Mesendoderm (in vitro differentiated cells): ENCODE data around the gene RRP12.

Experiments
- DNase-seq: peaks from one replicate; pipeline ENCODE4 v3.0.0; 2013
- H2AK5ac ChIP-seq: 2 replicates; pipeline ENCODE4 v1.6.1; 2013; ENCODE audit warnings: low read length, inconsistent platforms
- H2BK120ac ChIP-seq: 2 replicates; pipeline ENCODE4 v1.6.1; 2013; ENCODE audit warnings: low read depth, mild to moderate bottlenecking, low read length, moderate library complexity, mixed read lengths
- H2BK15ac ChIP-seq: replicated peaks from 2 replicates; pipeline ENCODE4 v1.6.1; 2013; ENCODE audit warnings: low read depth, mild to moderate bottlenecking, moderate library complexity
- H2BK5ac ChIP-seq: 2 replicates; pipeline ENCODE4 v1.6.1; 2013; ENCODE audit warnings: low read length, inconsistent platforms
- H3K18ac ChIP-seq: 2 replicates; pipeline ENCODE4 v1.6.1; 2013; ENCODE audit warnings: mild to moderate bottlenecking, low read length, mixed read lengths
- H3K23ac ChIP-seq: one replicate; pipeline ENCODE4 v1.6.1; 2013; ENCODE audit warnings: low read length
- H3K27ac ChIP-seq: 2 replicates; pipeline ENCODE4 v1.5.1; 2013; ENCODE audit warnings: low read depth, mild to moderate bottlenecking, inconsistent platforms, low read length, moderate library complexity
- H3K27me3 ChIP-seq: 2 replicates; pipeline ENCODE4 v1.6.1; 2013; ENCODE audit warnings: low read length, control low read depth, mild to moderate bottlenecking, inconsistent platforms; ENCODE audit not compliant: insufficient read depth, poor library complexity
- H3K36me3 ChIP-seq: 2 replicates; pipeline ENCODE4 v1.6.1; 2013; ENCODE audit warnings: low read length, inconsistent platforms; ENCODE audit not compliant: control insufficient read depth, insufficient read depth
- H3K4ac ChIP-seq: one replicate; pipeline ENCODE4 v1.6.1; 2013; ENCODE audit warnings: low read depth, mild to moderate bottlenecking, low read length, moderate library complexity
- H3K4me1 ChIP-seq: 2 replicates; pipeline ENCODE4 v1.6.1; 2013; ENCODE audit warnings: low read depth, low read length, inconsistent platforms; ENCODE audit not compliant: control insufficient read depth
- H3K4me2 ChIP-seq: 2 replicates; pipeline ENCODE4 v1.6.1; 2013; ENCODE audit warnings: low read length
- H3K4me3 ChIP-seq: 2 replicates; pipeline ENCODE4 v1.5.1; 2013; ENCODE audit warnings: mild to moderate bottlenecking, low read length
- H3K56ac ChIP-seq: one replicate; pipeline ENCODE4 v1.6.1; 2013; ENCODE audit warnings: low read length
- H3K79me1 ChIP-seq: 2 replicates; pipeline ENCODE4 v1.6.1; 2013; ENCODE audit warnings: low read length, inconsistent platforms
- H3K79me2 ChIP-seq: 2 replicates; pipeline ENCODE4 v1.6.1; 2013; ENCODE audit warnings: mild to moderate bottlenecking, low read length; ENCODE audit not compliant: control insufficient read depth, insufficient read depth
- H3K9ac ChIP-seq: 2 replicates; pipeline ENCODE4 v1.6.1; 2013; ENCODE audit warnings: low read length, inconsistent platforms
- H4K5ac ChIP-seq: one replicate; pipeline ENCODE4 v1.6.1; 2013; ENCODE audit warnings: low read length
- H4K8ac ChIP-seq: one replicate; pipeline ENCODE4 v1.6.1; 2013; ENCODE audit warnings: low read depth, mild to moderate bottlenecking, control low read depth, low read length, moderate library complexity
- WGBS: extraction: QIAGEN DNeasy Blood & Tissue Kit; methylation state at CpG from one replicate; pipeline ENCODE4 v1.1.7; 2013; ENCODE audit warnings: low lambda C conversion rate, missing lambda C conversion rate; ENCODE audit not compliant: insufficient coverage; ENCODE audit errors: extremely low coverage; 5-methylcytosine and 5-hydroxymethylcytosine counted together

Gene RRP12

DNA sequence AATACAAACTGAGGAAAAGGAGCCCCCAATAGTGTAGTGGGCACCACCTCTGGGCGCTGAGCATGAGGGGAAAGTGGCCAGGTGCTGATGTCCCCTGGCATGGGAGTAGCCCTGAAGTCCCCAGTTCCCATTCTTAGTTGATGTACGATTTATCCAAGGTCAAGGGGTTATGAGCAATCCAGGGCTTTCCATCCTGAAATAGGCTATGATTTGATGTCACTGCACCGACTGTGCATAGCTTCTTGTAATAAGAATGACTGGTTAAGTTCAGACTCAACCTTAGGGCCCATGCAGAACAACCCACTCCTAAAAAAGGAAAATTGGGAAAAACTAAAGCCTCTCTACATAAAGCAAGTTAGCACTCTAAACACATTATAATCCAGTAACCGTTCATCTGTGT, 77.6 kb downstream of the RRP12 start:
- Histone ChIP-seq H4K8ac (no peak overlapping the region), H3K27me3 (peaks cover 3% of the 10 kb centered on the region), H3K23ac (no peak overlapping the region), H3K36me3 (no peaks in the 10 kb centered on the region), H2BK120ac (no peak overlapping the region), H3K18ac (no peak overlapping the region), H3K27ac (no peak overlapping the region), H3K79me1 (no peaks in the 10 kb centered on the region), H3K4me3 (no peak overlapping the region), H4K5ac (no peak overlapping the region), H3K4me1 (peaks cover 3% of the 10 kb centered on the region), H2BK15ac (no peak overlapping the region), H3K9ac (no peak overlapping the region), H3K4me2 (no peak overlapping the region), H3K79me2 (no peaks in the 10 kb centered on the region), H3K56ac (no peak overlapping the region), H2BK5ac (no peak overlapping the region), H2AK5ac (no peak overlapping the region), H3K4ac (no peak overlapping the region)
- no peak for DNase-seq
- no CpG with 5 or more reads among the region's 4 CpGs for WGBS

DNA sequence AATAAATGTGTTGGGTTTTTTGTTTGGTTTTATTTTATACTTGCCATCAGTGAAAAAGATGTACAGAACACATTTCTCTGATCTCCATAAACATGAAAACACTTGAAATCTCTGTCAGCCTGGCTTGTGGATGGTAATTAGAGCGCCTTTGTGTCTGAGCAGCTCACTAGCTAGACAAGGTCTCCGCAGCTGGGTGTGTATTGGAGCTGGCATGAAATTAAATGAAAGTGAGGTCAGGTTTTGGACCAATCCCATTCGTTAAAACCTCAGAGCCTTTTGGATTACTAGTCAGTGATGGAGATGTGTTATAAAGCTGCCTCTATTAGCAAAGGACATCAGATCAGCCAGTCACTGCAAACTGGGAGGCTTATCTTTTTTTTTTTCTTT, 79.3 kb downstream of the RRP12 start:
- Histone ChIP-seq H3K27ac (no peak overlapping the region), H4K8ac (no peak overlapping the region), H3K4ac (no peak overlapping the region), H3K56ac (no peak overlapping the region), H4K5ac (no peak overlapping the region), H3K18ac (no peak overlapping the region), H3K23ac (no peak overlapping the region), H3K27me3 (peaks cover 3% of the 10 kb centered on the region), H3K79me2 (no peaks in the 10 kb centered on the region), H3K4me1 (peaks cover 3% of the 10 kb centered on the region), H3K79me1 (no peaks in the 10 kb centered on the region), H2AK5ac (no peak overlapping the region), H2BK15ac (no peak overlapping the region), H3K36me3 (no peaks in the 10 kb centered on the region), H3K4me2 (no peak overlapping the region), H2BK5ac (no peak overlapping the region), H3K4me3 (no peak overlapping the region), H2BK120ac (no peak overlapping the region), H3K9ac (no peak overlapping the region)
- peak; percentile 78 for DNase-seq
- WGBS = no CpG with 5 or more reads among the region's 3 CpGs

DNA sequence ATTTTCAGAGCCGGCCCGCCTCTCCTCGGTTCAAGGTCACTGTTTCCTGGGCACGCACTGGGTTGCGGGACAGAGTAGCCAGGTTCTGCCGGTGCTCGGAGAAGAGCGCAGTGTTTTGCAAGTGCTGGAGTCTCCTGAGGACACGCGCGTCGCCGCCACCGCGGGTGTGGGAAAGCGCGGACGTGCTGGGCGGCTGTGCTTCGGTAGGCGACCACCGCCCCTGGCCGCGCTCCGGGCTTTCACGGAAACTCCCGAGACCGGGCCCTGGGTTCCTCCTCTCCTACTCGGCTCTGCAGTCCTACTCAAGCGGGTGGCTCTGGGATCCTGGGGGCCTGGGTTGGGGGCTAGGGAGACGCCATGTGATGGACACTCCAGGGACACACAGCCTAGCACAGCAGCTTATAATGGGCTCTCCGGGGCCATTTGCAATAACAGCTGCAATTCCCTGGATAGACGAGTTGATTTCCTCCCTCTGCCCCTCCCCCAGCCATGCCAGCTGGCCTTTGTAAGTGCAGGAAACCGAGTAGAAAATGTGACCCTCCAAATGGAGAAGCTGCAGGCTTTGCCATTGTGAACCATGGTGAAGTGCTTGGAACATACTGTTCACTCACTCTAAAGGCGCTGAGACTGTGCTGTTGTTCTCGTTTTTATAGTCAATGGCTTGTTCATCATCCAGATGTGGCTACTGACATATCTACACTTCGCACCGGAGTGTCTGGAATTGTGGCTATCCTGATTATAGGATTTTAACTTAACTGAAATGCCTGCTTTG, 79.9 kb downstream of the RRP12 start:
- no peak overlapping the region for H3K9ac ChIP-seq
- H3K23ac ChIP-seq = no peak overlapping the region
- no peak overlapping the region for H3K27ac ChIP-seq
- H2BK5ac ChIP-seq = no peak overlapping the region
- no peak overlapping the region for H2BK120ac ChIP-seq
- H4K5ac ChIP-seq = no peak overlapping the region
- no peaks in the 10 kb centered on the region for H3K79me1 ChIP-seq
- peak overlapping the region; percentile 91 for H3K56ac ChIP-seq
- H3K27me3 ChIP-seq = peaks cover 3% of the 10 kb centered on the region
- peak; percentile 53 for DNase-seq
- H3K4ac ChIP-seq = no peak overlapping the region
- H3K79me2 ChIP-seq = no peaks in the 10 kb centered on the region
- H3K18ac ChIP-seq = no peak overlapping the region
- H3K4me3 ChIP-seq = no peak overlapping the region
- H2AK5ac ChIP-seq = no peak overlapping the region
- no peaks in the 10 kb centered on the region for H3K36me3 ChIP-seq
- H3K4me2 ChIP-seq = peak overlapping the region; percentile 20
- peaks cover 3% of the 10 kb centered on the region for H3K4me1 ChIP-seq
- no CpG with 5 or more reads among the region's 38 CpGs for WGBS
- no peak overlapping the region for H2BK15ac ChIP-seq
- H4K8ac ChIP-seq = no peak overlapping the region

DNA sequence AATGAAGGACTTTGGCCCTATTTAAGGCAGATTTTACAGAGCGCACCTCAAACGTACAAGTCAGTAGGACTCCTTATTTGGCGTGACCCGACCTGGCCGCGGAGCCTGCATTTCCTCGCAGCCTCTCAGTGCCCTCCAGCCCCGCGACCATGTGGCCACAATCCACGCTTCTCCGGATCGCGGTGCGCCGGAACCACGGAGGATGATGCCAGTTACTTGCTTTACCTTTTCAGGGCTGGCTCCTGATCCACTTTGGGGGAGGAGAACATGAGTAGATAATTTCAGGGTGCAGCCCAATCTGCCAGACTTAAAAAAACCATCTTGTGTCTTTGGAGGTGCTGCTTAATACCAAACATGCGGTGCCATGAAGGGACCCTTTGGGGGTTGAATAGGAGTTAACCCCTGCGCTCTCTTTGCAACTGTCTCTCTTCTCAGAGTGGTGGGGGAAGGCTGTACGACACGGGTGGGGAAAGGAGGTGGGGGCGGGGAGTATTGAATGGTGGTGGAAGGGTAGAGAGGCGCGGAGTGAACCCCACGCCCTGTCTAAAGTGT, 80.6 kb downstream of the RRP12 start:
- Histone ChIP-seq H2AK5ac (no peak overlapping the region), H3K4me2 (peak overlapping the region; percentile 77), H3K4me1 (peaks cover 3% of the 10 kb centered on the region), H2BK15ac (no peak overlapping the region), H2BK5ac (no peak overlapping the region), H3K23ac (peak overlapping the region; percentile 59), H3K27ac (no peak overlapping the region), H4K5ac (no peak overlapping the region), H3K79me2 (no peaks in the 10 kb centered on the region), H3K79me1 (no peaks in the 10 kb centered on the region), H3K56ac (peak overlapping the region; percentile 91), H3K36me3 (no peaks in the 10 kb centered on the region), H3K18ac (no peak overlapping the region), H3K9ac (peak overlapping the region; percentile 82), H3K4me3 (no peak overlapping the region), H4K8ac (no peak overlapping the region), H3K27me3 (peaks cover 3% of the 10 kb centered on the region), H2BK120ac (no peak overlapping the region), H3K4ac (no peak overlapping the region)
- DNase-seq = no peak
- WGBS = no CpG with 5 or more reads among the region's 24 CpGs

DNA sequence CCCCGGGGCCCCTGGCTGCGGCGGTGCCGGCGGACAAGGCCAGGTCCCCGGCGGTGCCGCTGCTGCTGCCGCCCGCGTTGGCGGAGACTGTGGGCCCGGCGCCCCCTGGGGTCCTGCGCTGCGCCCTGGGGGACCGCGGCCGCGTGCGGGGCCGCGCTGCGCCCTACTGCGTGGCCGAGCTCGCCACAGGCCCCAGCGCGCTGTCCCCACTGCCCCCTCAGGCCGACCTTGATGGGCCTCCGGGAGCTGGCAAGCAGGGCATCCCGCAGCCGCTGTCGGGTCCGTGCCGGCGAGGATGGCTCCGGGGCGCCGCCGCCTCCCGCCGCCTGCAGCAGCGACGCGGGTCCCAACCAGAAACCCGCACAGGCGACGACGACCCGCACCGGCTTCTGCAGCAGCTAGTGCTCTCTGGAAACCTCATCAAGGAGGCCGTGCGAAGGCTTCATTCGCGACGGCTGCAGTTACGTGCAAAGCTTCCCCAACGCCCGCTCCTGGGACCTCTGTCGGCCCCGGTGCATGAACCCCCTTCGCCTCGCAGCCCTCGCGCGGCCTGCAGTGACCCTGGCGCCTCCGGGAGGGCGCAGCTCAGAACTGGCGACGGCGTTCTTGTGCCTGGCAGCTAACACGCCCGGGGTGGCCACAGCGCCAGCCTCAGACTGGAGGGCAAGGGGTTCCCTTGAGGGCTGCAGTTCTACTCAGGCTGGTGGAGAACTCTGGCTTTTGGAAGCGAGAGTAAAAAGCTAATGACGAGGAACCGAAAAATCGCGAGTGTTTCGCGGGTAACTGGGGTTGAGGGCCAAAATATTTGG, 81.3 kb downstream of the RRP12 start:
- Histone ChIP-seq H3K27me3 (peaks cover 3% of the 10 kb centered on the region), H3K36me3 (no peaks in the 10 kb centered on the region), H2BK120ac (no peak overlapping the region), H3K4me3 (peak overlapping the region; percentile 64), H3K4ac (no peak overlapping the region), H3K79me2 (no peaks in the 10 kb centered on the region), H2BK15ac (no peak overlapping the region), H2AK5ac (no peak overlapping the region), H4K5ac (no peak overlapping the region), H2BK5ac (no peak overlapping the region), H3K4me2 (peak overlapping the region; percentile 77), H3K23ac (peak overlapping the region; percentile 66), H3K9ac (peak overlapping the region; percentile 82), H3K27ac (no peak overlapping the region), H4K8ac (no peak overlapping the region), H3K18ac (no peak overlapping the region), H3K79me1 (no peaks in the 10 kb centered on the region), H3K56ac (peak overlapping the region; percentile 91), H3K4me1 (peaks cover 3% of the 10 kb centered on the region)
- DNase-seq = peak; percentile 79
- no CpG with 5 or more reads among the region's 83 CpGs for WGBS
